WERI-Rb-1 (cell line): Measurements from ENCODE around the gene NFKB1.

Experiments
- DNase-seq: peaks from one replicate; pipeline ENCODE4 v3.0.0-alpha.2; 2020
- H3K27ac ChIP-seq: fragments of 250-450 bp; sonication (Bioruptor Pico); 2 replicates; pipeline ENCODE4 v1.5.1; 2020; ENCODE audit warnings: mild to moderate bottlenecking, moderate library complexity
- H3K27me3 ChIP-seq: fragments of 250-450 bp; sonication (Bioruptor Pico); 2 replicates; pipeline ENCODE4 v1.5.1; 2021; ENCODE audit warnings: mild to moderate bottlenecking, low read depth, moderate library complexity; ENCODE audit not compliant: insufficient read depth, severe bottlenecking
- H3K36me3 ChIP-seq: fragments of 250-450 bp; sonication (Bioruptor Pico); 2 replicates; pipeline ENCODE4 v1.5.1; 2020; ENCODE audit warnings: mild to moderate bottlenecking, moderate library complexity
- H3K4me3 ChIP-seq: 2 replicates; pipeline ENCODE4 v1.5.1; 2011; ENCODE audit warnings: low read depth, mild to moderate bottlenecking, control low read depth, low read length
- H3K9me3 ChIP-seq: fragments of 250-450 bp; sonication (Bioruptor Pico); 2 replicates; pipeline ENCODE4 v1.5.1; 2021; ENCODE audit warnings: mild to moderate bottlenecking, moderate library complexity; ENCODE audit not compliant: severe bottlenecking
- CTCF ChIP-seq: IDR thresholded peaks from 2 replicates; pipeline ENCODE4 v1.5.1; 2011; ENCODE audit warnings: low read depth, mild to moderate bottlenecking, control low read depth, inconsistent platforms, low read length

The NFKB1 gene

DNA sequence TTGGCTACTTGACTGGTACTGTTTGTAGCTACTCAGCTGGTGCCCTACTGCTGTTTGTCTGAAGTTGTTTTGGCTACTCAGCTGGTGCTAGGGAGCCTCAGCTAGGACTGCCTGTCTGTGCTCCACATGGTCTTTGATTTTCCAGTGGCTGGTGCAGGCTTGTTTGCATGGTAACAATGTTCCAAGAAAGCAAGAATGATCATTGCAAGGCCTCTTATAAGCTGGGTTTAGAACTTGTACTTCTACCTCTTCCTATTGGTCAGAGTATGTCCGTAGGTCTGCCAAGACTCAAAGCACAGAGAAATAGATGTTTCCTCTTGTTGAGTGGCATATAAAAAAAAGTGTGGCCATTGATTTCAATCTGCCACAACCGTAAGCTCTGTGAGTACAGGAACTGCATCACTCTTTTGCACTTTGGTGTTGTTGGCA lies 17.6 kb downstream of the NFKB1 start:
- Histone ChIP-seq H3K27me3 (no peaks in the 10 kb centered on the region), H3K36me3 (no peaks in the 10 kb centered on the region), H3K9me3 (peaks cover 3% of the 10 kb centered on the region), H3K4me3 (no peak overlapping the region), H3K27ac (no peak overlapping the region)
- no peak for DNase-seq
- no peak for TF ChIP-seq CTCF

DNA sequence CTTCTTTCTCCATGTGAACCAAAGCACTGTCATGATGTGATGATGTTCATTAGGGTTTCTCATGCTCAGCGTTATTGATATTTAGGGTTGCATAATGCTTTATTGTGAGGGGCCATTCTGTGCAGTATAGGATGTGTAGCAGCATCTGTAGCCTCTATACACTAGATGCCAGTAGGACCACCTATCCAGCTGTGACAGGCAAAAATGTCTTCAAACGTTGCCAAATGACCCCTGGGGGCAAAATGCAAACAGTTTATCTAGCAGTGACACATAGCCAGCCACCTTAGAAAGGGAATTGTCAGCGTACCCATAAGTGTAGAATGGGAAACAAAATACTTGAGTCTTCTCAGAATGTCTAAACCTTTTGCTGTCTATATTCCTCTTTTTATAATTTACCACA lies 18.8 kb downstream of the NFKB1 start:
- Histone ChIP-seq H3K36me3 (no peaks in the 10 kb centered on the region), H3K27ac (no peak overlapping the region), H3K27me3 (no peaks in the 10 kb centered on the region), H3K4me3 (no peak overlapping the region), H3K9me3 (peaks cover 3% of the 10 kb centered on the region)
- no peak for TF ChIP-seq CTCF
- DNase-seq, result no peak

GRCh38 chr4:102521570-102521969 lies 20.4 kb downstream of the NFKB1 start:
- H3K27me3 ChIP-seq, result no peaks in the 10 kb centered on the region
- DNase-seq, result no peak
- H3K4me3 ChIP-seq, result no peak overlapping the region

GRCh38 chr4:102522031-102522440 lies 20.9 kb downstream of the NFKB1 start:
- DNase-seq, result no peak
- no peak for TF ChIP-seq CTCF
- H3K27ac ChIP-seq, result no peak overlapping the region
- H3K4me3 ChIP-seq, result no peak overlapping the region
- H3K27me3 ChIP-seq, result no peaks in the 10 kb centered on the region
- H3K9me3 ChIP-seq, result no peaks in the 10 kb centered on the region
- no peaks in the 10 kb centered on the region for H3K36me3 ChIP-seq

More at GRCh38 chr4:102521570-102521969, 20.4 kb downstream of the NFKB1 start:
- no peak for TF ChIP-seq CTCF
- Histone ChIP-seq H3K9me3 (peaks cover 2% of the 10 kb centered on the region), H3K36me3 (no peaks in the 10 kb centered on the region), H3K27ac (no peak overlapping the region)

DNA sequence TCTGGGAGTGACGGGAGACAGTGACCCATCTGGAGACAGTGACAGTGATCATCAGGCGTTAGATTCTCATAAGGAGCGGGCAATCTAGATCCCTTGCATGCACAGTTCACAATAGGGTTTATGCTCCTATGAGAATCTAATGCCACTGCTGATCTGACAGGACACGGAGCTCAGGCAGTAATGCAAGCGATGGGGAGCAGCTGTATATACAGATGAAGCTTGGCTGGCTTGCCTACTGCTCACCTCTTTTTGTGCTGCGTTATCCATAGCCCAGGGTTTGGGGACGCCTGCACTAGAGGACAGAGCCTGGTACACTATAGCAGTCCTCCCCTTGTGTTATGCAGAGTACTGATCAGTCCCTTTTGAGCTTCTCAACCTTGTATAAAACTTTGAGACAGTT lies 23.5 kb downstream of the NFKB1 start:
- no peaks in the 10 kb centered on the region for H3K27me3 ChIP-seq
- no peak for TF ChIP-seq CTCF
- no peak overlapping the region for H3K4me3 ChIP-seq
- no peak overlapping the region for H3K27ac ChIP-seq
- no peak for DNase-seq
- H3K36me3 ChIP-seq, result no peaks in the 10 kb centered on the region
- no peaks in the 10 kb centered on the region for H3K9me3 ChIP-seq

- no peak for DNase-seq
- Histone ChIP-seq H3K27ac (no peak overlapping the region), H3K36me3 (no peaks in the 10 kb centered on the region), H3K4me3 (no peak overlapping the region), H3K9me3 (no peaks in the 10 kb centered on the region), H3K27me3 (no peaks in the 10 kb centered on the region)
- no peak for TF ChIP-seq CTCF
These were observed 23.9 kb downstream of the NFKB1 start for GRCh38 chr4:102525097-102525496.
